Sigmoid colon (tissue), 4 donors: Measurements from ENCODE around the gene SPTBN4.

Experiments
- CTCF ChIP-seq, 4 experiments: fragments of 450-650 bp in 3 of 4; fragments of 200-600 bp in 1 of 4; IDR thresholded peaks; one replicate each; pipeline ENCODE4 v1.5.1; 2016 to 2019; ENCODE audit warnings: antibody characterized with exemption in 4 of 4, mild to moderate bottlenecking in 3 of 4, moderate library complexity in 2 of 4
- EP300 ChIP-seq, 4 donors: sonication (generic); formaldehyde crosslinking; IDR thresholded peaks; one replicate each; pipeline ENCODE4 v1.6.1; 2017; ENCODE audit warnings: antibody characterized with exemption in 4 of 4
- POLR2A ChIP-seq, 2 donors: fragments of 450-650 bp; IDR thresholded peaks; one replicate each; pipeline ENCODE4 v1.6.1; 2016; ENCODE audit warnings: antibody characterized with exemption in 2 of 2, mild to moderate bottlenecking in 2 of 2, moderate library complexity in 2 of 2
- POLR2AphosphoS5 ChIP-seq, 4 donors: sonication (generic); formaldehyde crosslinking; IDR thresholded peaks; one replicate each; pipeline ENCODE4 v1.6.1; 2017; ENCODE audit warnings: antibody characterized with exemption in 4 of 4

- no peak for TF ChIP-seq CTCF (IDR thresholded peaks at IDR 0.05)
- no peak for TF ChIP-seq POLR2A (IDR thresholded peaks at IDR 0.05)
- TF ChIP-seq EP300 (IDR thresholded peaks at IDR 0.05): no peak
- TF ChIP-seq POLR2AphosphoS5 (IDR thresholded peaks at IDR 0.05): no peak
Observed at GRCh38 chr19:40622773-40623075, 155.9 kb downstream of the SPTBN4 start.
